GM23338 (cell line): ENCODE measurements around the gene KCNAB1. TPM values are rescaled to one million over a fixed set of nuclear protein-coding genes. Genes with fewer than 3 reads are reported as not detected.
A peak's percentile ranks its signal among the peaks of the same experiment; 100 is the strongest.

ENCODE experiments used
- ATAC-seq: fragments of 200-7000 bp; cut with Tn5 transposase; 3 replicates; pipeline ENCODE4 v1.9.1; 2020
- DNase-seq: peaks from one replicate; pipeline ENCODE4 v3.0.0-alpha.2; 2015; ENCODE audit warnings: low spot score
- H2AFZ ChIP-seq: fragments of 200-600 bp; sonication (generic); 2 replicates; pipeline ENCODE4 v1.8.0; 2016; ENCODE audit warnings: antibody characterized with exemption, mild to moderate bottlenecking, moderate library complexity
- H3F3A ChIP-seq: fragments of 200-600 bp; sonication (generic); replicated peaks from 2 replicates; pipeline ENCODE4 v1.8.0; 2017; ENCODE audit warnings: antibody characterized with exemption, mixed run types, low read depth
- H3K27ac ChIP-seq: fragments of 200-600 bp; sonication (generic); 2 replicates; pipeline ENCODE4 v1.6.1; 2016; ENCODE audit warnings: low read depth
- H3K27me3 ChIP-seq: fragments of 200-600 bp; sonication (generic); 2 replicates; pipeline ENCODE4 v1.8.0; 2016; ENCODE audit warnings: mild to moderate bottlenecking, mixed run types, moderate library complexity; ENCODE audit not compliant: insufficient read depth
- H3K36me3 ChIP-seq: fragments of 200-600 bp; sonication (generic); 2 replicates; pipeline ENCODE4 v1.8.0; 2016; ENCODE audit warnings: mild to moderate bottlenecking; ENCODE audit not compliant: insufficient read depth
- H3K4me1 ChIP-seq: fragments of 200-600 bp; sonication (generic); 2 replicates; pipeline ENCODE4 v1.8.0; 2016; ENCODE audit warnings: mild to moderate bottlenecking, moderate library complexity; ENCODE audit not compliant: insufficient read depth
- H3K4me2 ChIP-seq: fragments of 200-600 bp; sonication (generic); 2 replicates; pipeline ENCODE4 v1.7.1; 2017; ENCODE audit warnings: mixed run types
- H3K4me3 ChIP-seq: fragments of 200-600 bp; sonication (generic); 2 replicates; pipeline ENCODE4 v1.6.1; 2016; ENCODE audit warnings: mixed run types
- H3K79me2 ChIP-seq: fragments of 200-600 bp; sonication (generic); replicated peaks from 2 replicates; pipeline ENCODE4 v1.8.0; 2017; ENCODE audit warnings: mild to moderate bottlenecking; ENCODE audit not compliant: insufficient read depth
- H3K9me2 ChIP-seq: fragments of 200-600 bp; sonication (generic); 2 replicates; pipeline ENCODE4 v1.8.0; 2017; ENCODE audit not compliant: insufficient read depth
- H4K20me1 ChIP-seq: fragments of 200-600 bp; sonication (generic); replicated peaks from 2 replicates; pipeline ENCODE4 v1.8.0; 2017; ENCODE audit warnings: mild to moderate bottlenecking; ENCODE audit not compliant: insufficient read depth
- H3K27ac Mint-ChIP-seq: 2 replicates; pipeline ENCODE4 v1.8.0; 2020; ENCODE audit warnings: inconsistent platforms, mild to moderate bottlenecking, moderate library complexity, mixed read lengths
- H3K27me3 Mint-ChIP-seq: 3 replicates; pipeline ENCODE4 v1.8.0; 2022; ENCODE audit warnings: low read depth, mild to moderate bottlenecking, moderate library complexity, mixed read lengths, inconsistent platforms; ENCODE audit not compliant: insufficient read depth, poor library complexity
- H3K36me3 Mint-ChIP-seq: 3 replicates; pipeline ENCODE4 v1.8.0; 2021; ENCODE audit warnings: low read depth, mild to moderate bottlenecking, inconsistent platforms, moderate library complexity, mixed read lengths
- H3K4me1 Mint-ChIP-seq: 3 replicates; pipeline ENCODE4 v1.8.0; 2020; ENCODE audit warnings: mild to moderate bottlenecking, inconsistent platforms, mixed read lengths
- H3K4me3 Mint-ChIP-seq: 3 replicates; pipeline ENCODE4 v1.8.0; 2021; ENCODE audit warnings: moderate library complexity, mild to moderate bottlenecking, inconsistent platforms, mixed read lengths
- H3K9me3 Mint-ChIP-seq: 3 replicates; pipeline ENCODE4 v1.8.0; 2020; ENCODE audit warnings: moderate library complexity, mild to moderate bottlenecking, inconsistent platforms, mixed read lengths
- CREB1 ChIP-seq: fragments of 250-450 bp; sonication (Bioruptor Pico); IDR thresholded peaks from 2 replicates; pipeline ENCODE4 v1.5.0; 2020; ENCODE audit warnings: low read depth, mild to moderate bottlenecking, moderate library complexity
- EZH2 ChIP-seq: fragments of 200-600 bp; sonication (generic); IDR thresholded peaks from one replicate; pipeline ENCODE4 v1.8.0; 2017; ENCODE audit warnings: antibody characterized with exemption, mild to moderate bottlenecking, low read depth; ENCODE audit not compliant: unreplicated experiment
- EZH2phosphoT487 ChIP-seq: fragments of 200-600 bp; sonication (generic); IDR thresholded peaks from one replicate; pipeline ENCODE4 v1.8.1; 2018; ENCODE audit warnings: antibody characterized with exemption; ENCODE audit not compliant: unreplicated experiment
- JUNB ChIP-seq: IDR thresholded peaks from one replicate; pipeline ENCODE4 v1.6.1; 2016; ENCODE audit warnings: antibody characterized with exemption; ENCODE audit not compliant: unreplicated experiment
- NANOG ChIP-seq: IDR thresholded peaks from 2 replicates; pipeline ENCODE4 v1.6.1; 2016; ENCODE audit warnings: antibody characterized with exemption, borderline replicate concordance
- POLR2AphosphoS5 ChIP-seq: IDR thresholded peaks from 2 replicates; pipeline ENCODE4 v1.6.1; 2016; ENCODE audit warnings: antibody characterized with exemption, low read depth
- STAT1 ChIP-seq: IDR thresholded peaks from one replicate; pipeline ENCODE4 v1.6.1; 2016; ENCODE audit warnings: antibody characterized with exemption; ENCODE audit not compliant: unreplicated experiment
- ZNF114 ChIP-seq: fragments of 250-450 bp; sonication (Bioruptor Pico); IDR thresholded peaks from 2 replicates; pipeline ENCODE4 v1.5.0; 2020; ENCODE audit warnings: mild to moderate bottlenecking, moderate library complexity
- ZNF331 ChIP-seq: fragments of 250-450 bp; sonication (Bioruptor Pico); IDR thresholded peaks from 2 replicates; pipeline ENCODE4 v1.5.0; 2020; ENCODE audit warnings: low read depth, mild to moderate bottlenecking, moderate library complexity
- polyA plus RNA-seq: library from polyadenylated mRNA; unstranded; fragments of >200 nt; fragmentation: Nextera tagmentation; extraction: Ambion mirVana; gene quantifications from 2 replicates; pipeline ENCODE4 v1.2.1, GENCODE V29; 2016
- total RNA-seq: library from RNA; depleted of rRNA; stranded (reverse); fragments of >200 nt; shearing (Covaris generic); gene quantifications from 2 replicates; pipeline ENCODE4 v1.2.3, GENCODE V29; 2014
- TF ChIP-seq, protein P1 (sequence below): fragments of 250-450 bp; sonication (Bioruptor Pico); IDR thresholded peaks from 2 replicates; pipeline ENCODE4 v1.5.0; 2020; ENCODE audit warnings: mild to moderate bottlenecking, moderate library complexity
- TF ChIP-seq, protein P2 (sequence below): IDR thresholded peaks from one replicate; pipeline ENCODE4 v1.6.1; 2018; ENCODE audit warnings: antibody characterized with exemption; ENCODE audit not compliant: unreplicated experiment
- TF ChIP-seq, protein P3 (sequence below), 2 experiments: fragments of 200-600 bp in 1 of 2; sonication (generic) in 1 of 2; conservative IDR thresholded peaks; 2 replicates each; pipeline versions ENCODE4 v1.5.1 to v1.6.1; 2016 to 2017; ENCODE audit warnings: antibody characterized with exemption in 2 of 2, low read depth in 2 of 2, mild to moderate bottlenecking in 2 of 2, moderate library complexity in 1 of 2
- TF ChIP-seq, protein P4 (sequence below): IDR thresholded peaks from 2 replicates; pipeline ENCODE4 v1.6.1; 2016; ENCODE audit warnings: antibody characterized with exemption

Gene KCNAB1
- total and polyA plus RNA-seq, 2 experiments from 2014 or later, result 0.69 to 2.6 TPM

DNA sequence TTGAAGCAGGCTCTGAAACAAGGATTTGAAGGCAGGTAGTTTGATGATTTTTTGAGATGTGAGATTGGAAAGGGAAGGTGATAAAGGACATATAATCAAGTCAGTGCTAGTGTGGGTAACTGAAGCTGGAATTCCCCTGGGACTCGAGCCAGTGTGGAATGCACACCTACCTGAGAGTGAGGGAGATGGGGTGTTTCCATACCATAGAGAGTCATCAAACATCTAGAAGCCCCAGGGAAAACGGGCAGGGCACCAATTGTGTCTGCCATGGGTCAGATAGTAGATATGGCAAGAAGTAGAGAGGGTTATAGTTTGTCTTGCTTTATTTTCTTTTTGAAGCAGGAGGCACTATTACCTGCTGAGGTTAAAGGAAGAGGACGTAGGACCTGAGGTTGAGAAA lies 314.5 kb downstream of the KCNAB1 start:
- peaks cover 3% of the 10 kb centered on the region for H3K27me3 Mint-ChIP-seq
- H3F3A ChIP-seq, result no peaks in the 10 kb centered on the region
- DNase-seq (no peak), ATAC-seq (no peak)
- no peak overlapping the region for H3K27ac ChIP-seq
- no peaks in the 10 kb centered on the region for H3K27me3 ChIP-seq
- H3K79me2 ChIP-seq, result no peaks in the 10 kb centered on the region
- no peaks in the 10 kb centered on the region for H3K4me1 ChIP-seq
- no peaks in the 10 kb centered on the region for H3K36me3 Mint-ChIP-seq
- TF ChIP-seq NANOG, result no peak
- TF ChIP-seq, protein P1, sequence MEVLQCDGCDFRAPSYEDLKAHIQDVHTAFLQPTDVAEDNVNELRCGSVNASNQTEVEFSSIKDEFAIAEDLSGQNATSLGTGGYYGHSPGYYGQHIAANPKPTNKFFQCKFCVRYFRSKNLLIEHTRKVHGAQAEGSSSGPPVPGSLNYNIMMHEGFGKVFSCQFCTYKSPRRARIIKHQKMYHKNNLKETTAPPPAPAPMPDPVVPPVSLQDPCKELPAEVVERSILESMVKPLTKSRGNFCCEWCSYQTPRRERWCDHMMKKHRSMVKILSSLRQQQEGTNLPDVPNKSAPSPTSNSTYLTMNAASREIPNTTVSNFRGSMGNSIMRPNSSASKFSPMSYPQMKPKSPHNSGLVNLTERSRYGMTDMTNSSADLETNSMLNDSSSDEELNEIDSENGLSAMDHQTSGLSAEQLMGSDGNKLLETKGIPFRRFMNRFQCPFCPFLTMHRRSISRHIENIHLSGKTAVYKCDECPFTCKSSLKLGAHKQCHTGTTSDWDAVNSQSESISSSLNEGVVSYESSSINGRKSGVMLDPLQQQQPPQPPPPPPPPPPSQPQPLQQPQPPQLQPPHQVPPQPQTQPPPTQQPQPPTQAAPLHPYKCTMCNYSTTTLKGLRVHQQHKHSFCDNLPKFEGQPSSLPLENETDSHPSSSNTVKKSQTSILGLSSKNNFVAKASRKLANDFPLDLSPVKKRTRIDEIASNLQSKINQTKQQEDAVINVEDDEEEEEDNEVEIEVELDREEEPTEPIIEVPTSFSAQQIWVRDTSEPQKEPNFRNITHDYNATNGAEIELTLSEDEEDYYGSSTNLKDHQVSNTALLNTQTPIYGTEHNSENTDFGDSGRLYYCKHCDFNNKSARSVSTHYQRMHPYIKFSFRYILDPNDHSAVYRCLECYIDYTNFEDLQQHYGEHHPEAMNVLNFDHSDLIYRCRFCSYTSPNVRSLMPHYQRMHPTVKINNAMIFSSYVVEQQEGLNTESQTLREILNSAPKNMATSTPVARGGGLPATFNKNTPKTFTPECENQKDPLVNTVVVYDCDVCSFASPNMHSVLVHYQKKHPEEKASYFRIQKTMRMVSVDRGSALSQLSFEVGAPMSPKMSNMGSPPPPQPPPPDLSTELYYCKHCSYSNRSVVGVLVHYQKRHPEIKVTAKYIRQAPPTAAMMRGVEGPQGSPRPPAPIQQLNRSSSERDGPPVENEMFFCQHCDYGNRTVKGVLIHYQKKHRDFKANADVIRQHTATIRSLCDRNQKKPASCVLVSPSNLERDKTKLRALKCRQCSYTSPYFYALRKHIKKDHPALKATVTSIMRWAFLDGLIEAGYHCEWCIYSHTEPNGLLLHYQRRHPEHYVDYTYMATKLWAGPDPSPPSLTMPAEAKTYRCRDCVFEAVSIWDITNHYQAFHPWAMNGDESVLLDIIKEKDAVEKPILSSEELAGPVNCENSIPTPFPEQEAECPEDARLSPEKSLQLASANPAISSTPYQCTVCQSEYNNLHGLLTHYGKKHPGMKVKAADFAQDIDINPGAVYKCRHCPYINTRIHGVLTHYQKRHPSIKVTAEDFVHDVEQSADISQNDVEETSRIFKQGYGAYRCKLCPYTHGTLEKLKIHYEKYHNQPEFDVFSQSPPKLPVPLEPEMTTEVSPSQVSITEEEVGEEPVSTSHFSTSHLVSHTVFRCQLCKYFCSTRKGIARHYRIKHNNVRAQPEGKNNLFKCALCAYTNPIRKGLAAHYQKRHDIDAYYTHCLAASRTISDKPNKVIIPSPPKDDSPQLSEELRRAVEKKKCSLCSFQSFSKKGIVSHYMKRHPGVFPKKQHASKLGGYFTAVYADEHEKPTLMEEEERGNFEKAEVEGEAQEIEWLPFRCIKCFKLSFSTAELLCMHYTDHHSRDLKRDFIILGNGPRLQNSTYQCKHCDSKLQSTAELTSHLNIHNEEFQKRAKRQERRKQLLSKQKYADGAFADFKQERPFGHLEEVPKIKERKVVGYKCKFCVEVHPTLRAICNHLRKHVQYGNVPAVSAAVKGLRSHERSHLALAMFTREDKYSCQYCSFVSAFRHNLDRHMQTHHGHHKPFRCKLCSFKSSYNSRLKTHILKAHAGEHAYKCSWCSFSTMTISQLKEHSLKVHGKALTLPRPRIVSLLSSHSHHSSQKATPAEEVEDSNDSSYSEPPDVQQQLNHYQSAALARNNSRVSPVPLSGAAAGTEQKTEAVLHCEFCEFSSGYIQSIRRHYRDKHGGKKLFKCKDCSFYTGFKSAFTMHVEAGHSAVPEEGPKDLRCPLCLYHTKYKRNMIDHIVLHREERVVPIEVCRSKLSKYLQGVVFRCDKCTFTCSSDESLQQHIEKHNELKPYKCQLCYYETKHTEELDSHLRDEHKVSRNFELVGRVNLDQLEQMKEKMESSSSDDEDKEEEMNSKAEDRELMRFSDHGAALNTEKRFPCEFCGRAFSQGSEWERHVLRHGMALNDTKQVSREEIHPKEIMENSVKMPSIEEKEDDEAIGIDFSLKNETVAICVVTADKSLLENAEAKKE (CRISPR knock-in tag), result no peak
- TF ChIP-seq POLR2AphosphoS5, result no peak
- TF ChIP-seq EZH2, result no peak
- TF ChIP-seq JUNB, result no peak
- TF ChIP-seq EZH2phosphoT487, result no peak
- TF ChIP-seq, protein P2, sequence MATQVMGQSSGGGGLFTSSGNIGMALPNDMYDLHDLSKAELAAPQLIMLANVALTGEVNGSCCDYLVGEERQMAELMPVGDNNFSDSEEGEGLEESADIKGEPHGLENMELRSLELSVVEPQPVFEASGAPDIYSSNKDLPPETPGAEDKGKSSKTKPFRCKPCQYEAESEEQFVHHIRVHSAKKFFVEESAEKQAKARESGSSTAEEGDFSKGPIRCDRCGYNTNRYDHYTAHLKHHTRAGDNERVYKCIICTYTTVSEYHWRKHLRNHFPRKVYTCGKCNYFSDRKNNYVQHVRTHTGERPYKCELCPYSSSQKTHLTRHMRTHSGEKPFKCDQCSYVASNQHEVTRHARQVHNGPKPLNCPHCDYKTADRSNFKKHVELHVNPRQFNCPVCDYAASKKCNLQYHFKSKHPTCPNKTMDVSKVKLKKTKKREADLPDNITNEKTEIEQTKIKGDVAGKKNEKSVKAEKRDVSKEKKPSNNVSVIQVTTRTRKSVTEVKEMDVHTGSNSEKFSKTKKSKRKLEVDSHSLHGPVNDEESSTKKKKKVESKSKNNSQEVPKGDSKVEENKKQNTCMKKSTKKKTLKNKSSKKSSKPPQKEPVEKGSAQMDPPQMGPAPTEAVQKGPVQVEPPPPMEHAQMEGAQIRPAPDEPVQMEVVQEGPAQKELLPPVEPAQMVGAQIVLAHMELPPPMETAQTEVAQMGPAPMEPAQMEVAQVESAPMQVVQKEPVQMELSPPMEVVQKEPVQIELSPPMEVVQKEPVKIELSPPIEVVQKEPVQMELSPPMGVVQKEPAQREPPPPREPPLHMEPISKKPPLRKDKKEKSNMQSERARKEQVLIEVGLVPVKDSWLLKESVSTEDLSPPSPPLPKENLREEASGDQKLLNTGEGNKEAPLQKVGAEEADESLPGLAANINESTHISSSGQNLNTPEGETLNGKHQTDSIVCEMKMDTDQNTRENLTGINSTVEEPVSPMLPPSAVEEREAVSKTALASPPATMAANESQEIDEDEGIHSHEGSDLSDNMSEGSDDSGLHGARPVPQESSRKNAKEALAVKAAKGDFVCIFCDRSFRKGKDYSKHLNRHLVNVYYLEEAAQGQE, result no peak
- TF ChIP-seq, protein P3, sequence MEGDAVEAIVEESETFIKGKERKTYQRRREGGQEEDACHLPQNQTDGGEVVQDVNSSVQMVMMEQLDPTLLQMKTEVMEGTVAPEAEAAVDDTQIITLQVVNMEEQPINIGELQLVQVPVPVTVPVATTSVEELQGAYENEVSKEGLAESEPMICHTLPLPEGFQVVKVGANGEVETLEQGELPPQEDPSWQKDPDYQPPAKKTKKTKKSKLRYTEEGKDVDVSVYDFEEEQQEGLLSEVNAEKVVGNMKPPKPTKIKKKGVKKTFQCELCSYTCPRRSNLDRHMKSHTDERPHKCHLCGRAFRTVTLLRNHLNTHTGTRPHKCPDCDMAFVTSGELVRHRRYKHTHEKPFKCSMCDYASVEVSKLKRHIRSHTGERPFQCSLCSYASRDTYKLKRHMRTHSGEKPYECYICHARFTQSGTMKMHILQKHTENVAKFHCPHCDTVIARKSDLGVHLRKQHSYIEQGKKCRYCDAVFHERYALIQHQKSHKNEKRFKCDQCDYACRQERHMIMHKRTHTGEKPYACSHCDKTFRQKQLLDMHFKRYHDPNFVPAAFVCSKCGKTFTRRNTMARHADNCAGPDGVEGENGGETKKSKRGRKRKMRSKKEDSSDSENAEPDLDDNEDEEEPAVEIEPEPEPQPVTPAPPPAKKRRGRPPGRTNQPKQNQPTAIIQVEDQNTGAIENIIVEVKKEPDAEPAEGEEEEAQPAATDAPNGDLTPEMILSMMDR (conservative IDR thresholded peaks at IDR 0.05; ENCODE audit: low read depth in 2 of 2), result no peak
- no peak for TF ChIP-seq CREB1 (CRISPR knock-in tag)
- no peak for TF ChIP-seq STAT1
- TF ChIP-seq, protein P4, sequence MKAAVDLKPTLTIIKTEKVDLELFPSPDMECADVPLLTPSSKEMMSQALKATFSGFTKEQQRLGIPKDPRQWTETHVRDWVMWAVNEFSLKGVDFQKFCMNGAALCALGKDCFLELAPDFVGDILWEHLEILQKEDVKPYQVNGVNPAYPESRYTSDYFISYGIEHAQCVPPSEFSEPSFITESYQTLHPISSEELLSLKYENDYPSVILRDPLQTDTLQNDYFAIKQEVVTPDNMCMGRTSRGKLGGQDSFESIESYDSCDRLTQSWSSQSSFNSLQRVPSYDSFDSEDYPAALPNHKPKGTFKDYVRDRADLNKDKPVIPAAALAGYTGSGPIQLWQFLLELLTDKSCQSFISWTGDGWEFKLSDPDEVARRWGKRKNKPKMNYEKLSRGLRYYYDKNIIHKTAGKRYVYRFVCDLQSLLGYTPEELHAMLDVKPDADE, result no peak
- TF ChIP-seq ZNF114 (CRISPR knock-in tag), result no peak
- TF ChIP-seq ZNF331, result no peak
- no peaks in the 10 kb centered on the region; the same call in 1 of the 2 replicates for H3K9me2 ChIP-seq
- H3K4me2 ChIP-seq, result no peak overlapping the region
- no peaks in the 10 kb centered on the region for H3K9me3 Mint-ChIP-seq
- 0 out of 2 replicates have a peak overlapping the region, but pooled peaks have one; percentile 7 for H2AFZ ChIP-seq
- H3K36me3 ChIP-seq, result no peaks in the 10 kb centered on the region
- no peak overlapping the region for H3K27ac Mint-ChIP-seq
- no peaks in the 10 kb centered on the region for H3K4me1 Mint-ChIP-seq
- H4K20me1 ChIP-seq, result no peaks in the 10 kb centered on the region
- H3K4me3 ChIP-seq, result no peak overlapping the region
- H3K4me3 Mint-ChIP-seq, result no peak overlapping the region
